Gastroesophageal sphincter (tissue), 4 donors: ENCODE results near the gene IFNGR2. TPM values are rescaled to one million over a fixed set of nuclear protein-coding genes. Genes with fewer than 3 reads are reported as not detected.
"Not testable (repeated sequence)": the region's sequence is repeated elsewhere in the genome, so short reads cannot be mapped to it uniquely, and the experiment has no call there.

Experiments
- ATAC-seq: fragments of 150-250 bp; one replicate; pipeline ENCODE4 v1.9.1; 2016; ENCODE audit warnings: mild to moderate bottlenecking, moderate library complexity
- H3K27ac ChIP-seq, 4 donors: fragments of 200-600 bp; sonication (generic) in 3 of 4; 1 replicate in 3 of 4; 2 replicates in 1 of 4; pipeline ENCODE4 v1.5.1; 2016 to 2019
- H3K27me3 ChIP-seq: fragments of 200-600 bp; sonication (generic); one replicate; pipeline ENCODE4 v1.5.1; 2019
- H3K36me3 ChIP-seq, 2 donors: fragments of 200-600 bp; sonication (generic); one replicate each; pipeline ENCODE4 v1.5.1; 2019; ENCODE audit warnings: control low read depth in 1 of 2
- H3K4me1 ChIP-seq, 3 donors: fragments of 200-600 bp; sonication (generic); 1 replicate in 2 of 3; 2 replicates in 1 of 3; pipeline ENCODE4 v1.5.1; 2016 to 2019; ENCODE audit warnings: control low read depth in 2 of 3
- H3K4me3 ChIP-seq, 2 donors: fragments of 200-600 bp; sonication (generic); one replicate each; pipeline ENCODE4 v1.5.1; 2019; ENCODE audit warnings: mild to moderate bottlenecking in 1 of 2, moderate library complexity in 1 of 2
- H3K9me3 ChIP-seq, 3 donors: fragments of 200-600 bp; sonication (generic); one replicate each; pipeline ENCODE4 v1.5.1; 2017 to 2019; ENCODE audit warnings: control low read depth in 2 of 3
- CTCF ChIP-seq, 4 experiments: fragments of 200-600 bp in 2 of 4; fragments of 450-650 bp in 2 of 4; sonication (generic) in 1 of 4; IDR thresholded peaks; one replicate each; pipeline ENCODE4 v1.5.1; 2017 to 2019; ENCODE audit warnings: antibody characterized with exemption in 4 of 4, mild to moderate bottlenecking in 2 of 4, moderate library complexity in 2 of 4
- EP300 ChIP-seq: sonication (generic); formaldehyde crosslinking; IDR thresholded peaks from one replicate; pipeline ENCODE4 v1.6.1; 2017; ENCODE audit warnings: antibody characterized with exemption, mild to moderate bottlenecking
- POLR2A ChIP-seq, 2 donors: fragments of 450-650 bp; IDR thresholded peaks; one replicate each; pipeline ENCODE4 v1.6.1; 2017; ENCODE audit warnings: antibody characterized with exemption in 2 of 2, mild to moderate bottlenecking in 2 of 2, moderate library complexity in 1 of 2
- POLR2AphosphoS5 ChIP-seq: sonication (generic); formaldehyde crosslinking; IDR thresholded peaks from one replicate; pipeline ENCODE4 v1.6.1; 2017; ENCODE audit warnings: antibody characterized with exemption
- WGBS, 2 donors: methylation state at CpG; one replicate each; pipeline ENCODE4 v1.1.5; 2018; ENCODE audit warnings: low coverage in 1 of 2; 5-methylcytosine and 5-hydroxymethylcytosine counted together
- total RNA-seq, 4 donors: library from RNA; depleted of rRNA; stranded (reverse); fragments of >200 nt; gene quantifications; one replicate each; pipeline ENCODE4 v1.1.0, GENCODE V29; 2016

The IFNGR2 gene
- total RNA-seq, 4 donors from 2014 or later = 19.6 to 53.7 (median 41.1) TPM

- peaks cover 0 to 36% (median 12%) of the 10 kb centered on the region in 3 donors for H3K4me1 ChIP-seq
- peak; percentile 94 for ATAC-seq
- H3K36me3 ChIP-seq = no peaks in the 10 kb centered on the region
- H3K9me3 ChIP-seq = no peaks in the 10 kb centered on the region
- H3K27ac ChIP-seq = peak overlapping the region; percentile 36 to 78 (median 72)
- H3K27me3 ChIP-seq = peaks cover 4% of the 10 kb centered on the region
- TF ChIP-seq POLR2A (IDR thresholded peaks at IDR 0.05) = peak in 1 of 2 donors; percentile 22
- no peak for TF ChIP-seq EP300
- peak; percentile 89 for TF ChIP-seq POLR2AphosphoS5
- no peak for TF ChIP-seq CTCF (IDR thresholded peaks at IDR 0.05)
- WGBS, 2 donors = 13 to 48% methylated on average over 4 to 11 of the region's 11 CpGs
- H3K4me3 ChIP-seq = no peak overlapping the region
Observed at GRCh38 chr21:33380483-33380998, 22.7 kb upstream of the IFNGR2 start.

- not testable (repeated sequence) for H3K27me3 ChIP-seq, H3K36me3 ChIP-seq, H3K4me3 ChIP-seq, H3K9me3 ChIP-seq, ATAC-seq
- H3K4me1 ChIP-seq = peaks cover 0 to 36% (median 12%) of the 10 kb centered on the region in 3 donors
- 80 to 95% methylated on average over 2 to 6 of the region's 6 CpGs for WGBS, 2 donors
- H3K27ac ChIP-seq = peak overlapping the region in 2 of 4 donors; percentile 69 to 78
Observed at GRCh38 chr21:33381381-33381780, 21.8 kb upstream of the IFNGR2 start.

GRCh38 chr21:33383056-33383888, 19.9 kb upstream of the IFNGR2 start:
- Histone ChIP-seq H3K36me3 (no peaks in the 10 kb centered on the region), H3K27me3 (no peaks in the 10 kb centered on the region), H3K4me3 (peak overlapping the region in 1 of 2 donors; percentile 21), H3K4me1 (peaks cover 0 to 36% (median 12%) of the 10 kb centered on the region in 3 donors), H3K27ac (peak overlapping the region in 3 of 4 donors; percentile 24 to 69 (median 50)), H3K9me3 (no peaks in the 10 kb centered on the region)
- WGBS, 2 donors = 26 to 45% methylated on average over 9 to 11 of the region's 20 CpGs
- peak; percentile 22 for ATAC-seq
- TF ChIP-seq POLR2A (IDR thresholded peaks at IDR 0.05) = no peak
- TF ChIP-seq POLR2AphosphoS5 = peak; percentile 24
- TF ChIP-seq CTCF (IDR thresholded peaks at IDR 0.05) = no peak

- H3K9me3 ChIP-seq = no peaks in the 10 kb centered on the region
- no peak overlapping the region for H3K4me3 ChIP-seq
- no peaks in the 10 kb centered on the region for H3K27me3 ChIP-seq
- no peak overlapping the region for H3K27ac ChIP-seq
- ATAC-seq = no peak
- WGBS, 2 donors = 54 to 71% methylated on average over 13 to 14 of the region's 17 CpGs
- peaks cover 0 to 31% (median 7%) of the 10 kb centered on the region in 3 donors for H3K4me1 ChIP-seq
- TF ChIP-seq POLR2AphosphoS5 = no peak
- TF ChIP-seq POLR2A (IDR thresholded peaks at IDR 0.05) = no peak
- TF ChIP-seq CTCF (IDR thresholded peaks at IDR 0.05) = no peak
- no peak for TF ChIP-seq EP300
- no peaks in the 10 kb centered on the region for H3K36me3 ChIP-seq
Observed at GRCh38 chr21:33384841-33385331, 18.3 kb upstream of the IFNGR2 start.

GRCh38 chr21:33386222-33386784, 16.9 kb upstream of the IFNGR2 start:
- ATAC-seq = no peak
- Histone ChIP-seq H3K9me3 (no peaks in the 10 kb centered on the region), H3K27ac (no peak overlapping the region), H3K4me3 (no peak overlapping the region), H3K4me1 (peaks cover 0 to 19% (median 0%) of the 10 kb centered on the region in 3 donors), H3K36me3 (no peaks in the 10 kb centered on the region), H3K27me3 (no peaks in the 10 kb centered on the region)
- WGBS, 2 donors = 87 to 88% methylated on average over 4 to 5 of the region's 6 CpGs
- TF ChIP-seq POLR2AphosphoS5 (no peak), POLR2A (IDR thresholded peaks at IDR 0.05) (no peak), CTCF (IDR thresholded peaks at IDR 0.05) (no peak), EP300 (no peak)
